Measurements from ENCODE around the gene MYCBP2.

GRCh38 chr13:77328819-77329132 is 1.9 kb upstream of the MYCBP2 start:
- TF ChIP-seq CTCF (IDR thresholded peaks at IDR 0.05; ENCODE audit: poor library complexity), result no peak
- no peak for TF ChIP-seq EZH2 (IDR thresholded peaks at IDR 0.05; ENCODE audit: borderline replicate concordance)

Measured in hepatocyte (in vitro differentiated cells).